DMS114 treated with DMSO at 0.1 percent for 48 hours (cell line): Measurements from ENCODE around the gene CORO7.
"Not testable (repeated sequence)": the region's sequence is repeated elsewhere in the genome, so short reads cannot be mapped to it uniquely, and the experiment has no call there.

Experiments used
- DNase-seq: peaks from one replicate; lab custom pipeline; 2025; ENCODE audit not compliant: unreplicated experiment; lab: John Stamatoyannopoulos, UW

CORO7 gene

DNA sequence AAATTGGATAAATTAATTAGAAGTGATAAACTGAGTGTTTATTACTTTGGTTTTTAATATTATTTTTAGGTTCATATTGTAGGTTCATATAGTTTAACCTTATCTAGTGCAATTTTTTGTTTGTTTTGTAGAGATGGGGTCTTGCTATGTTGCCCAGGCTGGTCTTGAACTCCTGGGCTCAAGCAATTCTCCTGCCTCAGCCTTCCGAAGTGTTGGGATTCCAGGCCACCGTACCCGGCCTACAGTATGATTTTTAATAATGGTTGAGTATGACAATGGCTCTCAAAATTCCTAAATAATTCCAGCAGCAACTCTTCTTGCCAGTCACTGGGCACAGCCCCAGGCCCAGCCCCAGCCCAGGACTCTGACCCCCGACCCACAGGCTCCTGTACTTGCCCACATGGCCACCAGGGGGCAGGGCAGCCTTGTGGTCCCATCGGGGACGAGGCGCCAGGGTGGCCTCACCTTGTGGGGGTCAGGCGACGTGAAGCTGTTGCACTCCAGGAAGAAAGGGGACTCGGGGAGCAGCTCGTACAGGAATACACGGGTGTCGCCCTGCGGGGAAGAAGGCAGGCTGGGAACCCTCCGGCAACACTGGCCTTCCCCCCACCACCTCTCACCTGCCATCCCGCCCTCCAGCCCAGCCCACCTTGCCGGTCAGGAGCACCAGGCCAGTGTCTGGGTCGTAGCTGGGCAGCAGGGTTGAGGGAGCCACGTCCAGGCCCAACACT lies 57.4 kb downstream of the CORO7 start:
- no peak for DNase-seq

DNA sequence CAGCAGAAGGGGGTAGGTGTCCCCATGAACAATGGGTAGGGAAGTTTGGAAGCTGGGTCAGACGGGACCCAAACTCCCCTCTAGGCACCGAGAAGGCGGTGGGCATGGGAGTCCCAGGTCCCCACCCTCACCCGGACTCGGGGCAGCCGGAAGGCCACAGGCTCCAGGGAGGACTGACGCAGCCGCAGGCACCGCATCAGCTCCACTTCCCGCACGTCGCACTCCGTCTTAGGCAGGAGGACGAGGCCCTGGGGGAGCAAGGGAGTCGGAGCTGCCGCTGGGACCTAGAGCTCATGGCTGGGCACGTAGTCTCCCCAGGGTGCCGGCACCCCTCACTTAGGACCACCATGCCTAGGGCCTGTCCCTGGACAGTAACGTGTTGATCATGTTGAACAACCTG lies 58.2 kb downstream of the CORO7 start:
- DNase-seq = no peak

GRCh38 chr16:4356820-4357219 lies 59.6 kb downstream of the CORO7 start:
- no peak for DNase-seq

DNA sequence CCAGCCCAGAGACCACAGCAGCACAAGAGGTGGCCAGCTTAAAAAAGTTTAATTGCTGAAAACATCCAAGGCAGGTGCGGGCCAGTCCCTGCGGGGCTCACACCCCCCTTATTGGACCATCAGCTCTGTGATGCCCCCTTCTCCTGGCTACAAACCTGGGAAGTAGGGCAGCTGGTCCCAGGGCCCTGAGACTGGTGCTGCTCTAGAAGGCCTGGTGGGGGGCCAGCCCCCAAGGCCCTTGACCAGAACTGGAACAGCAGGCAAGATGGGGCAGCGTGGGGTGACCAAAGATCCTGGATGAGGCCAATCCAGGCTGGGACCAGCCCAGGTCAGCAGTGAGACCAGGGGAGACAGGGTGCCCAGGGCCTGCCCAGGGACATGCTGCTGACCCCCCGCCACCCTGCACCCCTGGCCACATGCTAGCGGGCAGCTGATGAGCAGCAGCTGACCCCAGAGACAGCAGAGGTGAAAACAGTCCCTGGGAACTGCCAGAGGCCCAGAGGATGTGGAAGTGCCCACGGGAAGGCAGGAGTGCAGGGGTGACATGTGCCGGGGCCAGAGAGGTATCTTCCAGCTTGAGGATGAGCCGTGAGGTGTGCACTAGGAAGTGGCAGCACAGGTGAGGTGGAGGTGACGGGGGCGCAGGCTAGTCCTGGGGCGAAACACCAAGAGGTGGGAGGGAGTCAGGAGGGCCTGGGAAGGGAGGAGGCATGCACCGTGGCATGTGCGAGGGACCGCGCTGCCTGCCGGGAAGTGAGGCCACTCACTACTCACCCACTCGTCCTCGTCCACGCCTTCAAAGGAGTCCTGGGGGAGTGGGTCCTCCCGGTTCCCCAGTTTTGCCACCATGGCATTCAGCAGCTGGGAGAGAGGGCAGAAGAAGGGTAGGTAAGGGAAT lies 61.6 kb downstream of the CORO7 start:
- no peak for DNase-seq

DNA sequence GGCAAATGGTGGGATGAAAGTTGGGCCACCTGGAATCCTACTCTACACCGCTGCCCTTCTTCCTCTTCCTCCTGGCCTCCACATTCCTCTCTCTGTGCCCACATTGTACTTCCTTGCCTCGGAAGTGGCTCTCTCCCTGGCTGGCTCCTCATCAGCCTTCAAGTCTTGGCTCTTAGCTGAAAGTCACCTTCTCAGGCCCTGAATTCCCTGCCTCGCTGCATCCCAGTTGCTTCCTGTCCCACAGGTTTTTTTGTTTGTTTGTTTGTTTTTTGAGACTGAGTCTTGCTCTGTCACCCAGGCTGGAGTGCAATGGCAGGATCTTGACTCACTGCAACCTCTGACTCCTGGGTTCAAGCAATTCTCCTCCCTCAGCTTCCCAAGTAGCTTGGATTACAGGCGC lies 62.7 kb downstream of the CORO7 start:
- no peak for DNase-seq

DNA sequence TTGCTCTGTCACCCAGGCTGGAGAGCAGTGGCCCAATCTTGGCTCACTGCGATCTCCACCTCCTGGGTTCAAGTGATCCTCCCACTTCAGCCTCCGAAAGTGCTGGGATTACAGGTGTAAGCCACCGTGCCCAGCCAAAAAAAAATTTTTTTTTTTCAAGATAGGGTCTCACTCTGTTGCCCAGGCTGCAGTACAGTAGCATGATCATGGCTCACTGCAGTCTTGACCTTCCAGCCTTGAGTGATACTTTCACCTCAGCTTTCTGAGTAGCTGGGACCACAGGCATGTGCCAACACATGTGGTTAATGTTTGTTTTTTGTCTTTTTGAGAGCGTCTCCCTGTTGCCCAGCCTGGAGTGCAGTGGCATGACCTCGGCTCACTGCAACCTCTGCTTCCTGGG lies 63.6 kb downstream of the CORO7 start:
- DNase-seq = no peak

DNA sequence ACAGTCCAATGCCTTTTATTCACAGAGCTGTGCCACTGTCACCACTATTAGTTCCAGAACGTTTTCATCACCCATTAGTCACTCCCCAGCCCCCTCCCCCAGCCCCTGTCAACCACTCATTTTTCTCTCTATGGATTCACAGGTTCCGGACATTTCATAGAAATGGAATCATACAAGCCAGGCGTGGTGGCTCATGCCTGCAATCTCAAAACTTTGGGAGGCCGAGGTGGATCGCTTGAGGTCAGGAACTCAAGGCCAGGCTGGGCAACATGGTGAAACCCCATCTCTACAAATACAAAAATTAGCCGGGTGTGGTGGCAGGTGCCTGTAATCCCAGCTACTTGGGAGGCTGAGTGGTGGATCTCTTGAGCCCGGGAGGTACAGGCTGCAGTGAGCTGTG lies 64.5 kb downstream of the CORO7 start:
- no peak for DNase-seq

GRCh38 chr16:4350787-4351659 lies 65.4 kb downstream of the CORO7 start, which contains the start of gene PAM16:
PAM16 (minus strand) TSS chr16:4351321; CDS start chr16:4351234, 87 bp downstream.
- DNase-seq = peak; percentile 83

DNA sequence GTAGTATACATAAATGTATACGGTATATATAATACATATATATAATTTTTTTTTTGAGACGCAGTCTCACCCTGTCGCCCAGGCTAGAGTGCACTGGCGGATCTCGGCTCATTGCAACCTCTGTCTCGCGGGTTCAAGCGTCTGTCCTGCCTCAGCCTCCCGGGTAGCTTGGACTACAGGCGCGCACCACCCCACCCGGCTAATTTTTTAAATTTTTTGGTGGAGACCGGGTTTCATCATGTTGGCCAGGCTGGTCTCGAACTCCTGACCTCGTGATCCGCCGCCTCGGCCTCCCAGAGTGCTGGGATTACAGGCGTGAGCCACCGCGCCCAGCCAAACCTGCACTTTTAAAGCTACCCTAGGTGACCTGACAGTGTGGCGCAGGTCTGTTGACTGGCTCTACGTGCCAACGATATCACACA lies 66.0 kb downstream of the CORO7 start:
- no peak for DNase-seq

DNA sequence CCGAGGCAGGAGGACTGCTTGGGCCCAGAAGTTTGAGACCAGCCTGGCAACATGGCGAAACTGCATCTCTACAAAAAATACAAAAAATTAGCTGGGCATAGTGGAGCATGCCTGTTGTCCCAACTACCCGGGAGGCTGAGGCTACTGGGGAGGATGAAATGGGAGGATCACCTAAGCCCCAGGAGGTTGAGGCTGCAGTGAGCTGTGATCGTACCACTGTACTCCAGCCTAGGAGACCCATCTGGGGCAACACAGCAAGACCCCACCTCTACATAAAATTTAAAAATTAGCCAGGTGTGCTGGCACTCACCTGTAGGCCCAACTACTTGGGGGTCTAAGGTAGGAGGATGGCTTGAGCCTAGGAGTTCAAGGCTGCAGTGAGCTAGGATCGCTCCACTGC lies 67.1 kb downstream of the CORO7 start:
- no peak for DNase-seq

DNA sequence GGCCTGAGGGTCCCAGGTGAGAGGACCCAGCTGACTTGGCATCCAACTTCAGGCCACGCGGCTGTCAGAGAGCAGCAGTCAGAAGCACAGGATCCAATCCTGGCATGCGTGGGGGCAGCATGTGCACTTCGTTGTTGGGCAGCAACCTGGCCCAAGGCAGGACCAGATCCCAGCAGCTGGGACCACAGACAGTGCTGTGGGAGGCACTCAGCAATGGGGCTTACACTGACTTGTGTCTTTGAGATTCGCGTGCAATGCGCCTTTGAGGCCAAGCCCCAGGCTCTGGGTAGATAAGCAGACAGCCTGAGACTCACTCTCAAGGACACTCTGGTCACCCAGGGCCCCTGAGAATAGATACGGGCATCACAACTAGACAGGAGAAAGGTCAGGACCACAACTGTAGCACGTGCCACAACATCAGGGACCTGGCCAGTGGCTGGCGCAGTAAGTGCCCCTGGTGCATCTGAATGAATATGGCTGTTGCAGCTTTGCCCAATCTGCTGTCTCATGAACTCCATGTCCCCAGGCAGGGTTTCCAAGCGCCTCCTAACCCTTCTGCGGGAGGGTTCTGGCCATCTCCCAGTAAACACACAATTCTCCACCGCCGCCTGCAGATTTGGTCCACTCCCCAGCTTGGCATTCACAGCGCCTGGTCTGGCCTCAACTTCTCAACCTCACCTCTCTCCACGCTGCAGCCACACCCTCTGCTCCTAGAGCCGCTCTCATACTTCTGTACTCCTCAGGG lies 68.5 kb downstream of the CORO7 start:
- DNase-seq = no peak

- DNase-seq = no peak
Observed at GRCh38 chr16:4347010-4347409, 69.4 kb downstream of the CORO7 start.

DNA sequence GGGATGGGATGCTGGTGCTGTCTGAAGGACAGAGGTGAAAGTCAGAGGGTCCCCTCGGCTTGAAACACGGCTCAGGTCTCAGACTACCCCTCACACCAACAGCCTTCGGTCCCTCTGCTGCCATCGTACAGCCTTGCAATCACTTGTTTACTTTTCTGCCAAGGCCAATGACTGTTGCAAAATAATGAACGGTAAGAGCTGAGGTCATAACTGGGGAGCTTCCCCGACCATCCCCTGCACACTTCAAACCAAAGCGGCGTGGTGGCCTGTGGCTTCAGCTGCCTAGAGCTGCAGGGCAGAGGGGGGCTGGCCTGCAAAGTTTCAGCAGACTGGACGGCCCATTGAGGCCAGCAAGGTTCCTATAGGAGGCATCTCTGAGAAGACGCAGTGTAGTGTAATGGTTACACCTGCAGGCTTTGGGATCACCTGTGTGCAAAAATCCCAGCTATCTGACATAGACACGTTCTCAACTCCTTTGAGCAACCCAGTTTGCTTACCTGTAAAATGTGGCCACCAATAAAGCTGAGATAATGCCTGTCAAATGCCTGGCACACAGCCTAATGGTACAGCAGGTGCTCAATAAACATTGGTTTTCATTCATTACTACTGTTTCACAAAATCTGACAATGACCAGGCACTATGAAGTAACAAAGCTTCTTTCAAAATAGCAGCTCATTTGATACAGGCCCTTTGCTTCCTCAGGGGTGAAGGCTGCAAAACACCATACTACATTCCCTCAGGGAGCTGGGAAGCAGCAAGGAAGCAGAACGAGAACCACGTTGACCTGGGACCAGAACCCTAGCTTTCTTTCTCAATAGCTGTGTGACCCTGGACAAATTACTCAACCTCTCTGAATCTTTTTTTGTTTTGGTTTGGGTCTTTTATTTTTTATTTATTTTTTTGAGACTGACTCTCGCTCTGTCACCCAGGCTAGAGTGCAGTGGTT lies 70.3 kb downstream of the CORO7 start:
- no peak for DNase-seq

DNA sequence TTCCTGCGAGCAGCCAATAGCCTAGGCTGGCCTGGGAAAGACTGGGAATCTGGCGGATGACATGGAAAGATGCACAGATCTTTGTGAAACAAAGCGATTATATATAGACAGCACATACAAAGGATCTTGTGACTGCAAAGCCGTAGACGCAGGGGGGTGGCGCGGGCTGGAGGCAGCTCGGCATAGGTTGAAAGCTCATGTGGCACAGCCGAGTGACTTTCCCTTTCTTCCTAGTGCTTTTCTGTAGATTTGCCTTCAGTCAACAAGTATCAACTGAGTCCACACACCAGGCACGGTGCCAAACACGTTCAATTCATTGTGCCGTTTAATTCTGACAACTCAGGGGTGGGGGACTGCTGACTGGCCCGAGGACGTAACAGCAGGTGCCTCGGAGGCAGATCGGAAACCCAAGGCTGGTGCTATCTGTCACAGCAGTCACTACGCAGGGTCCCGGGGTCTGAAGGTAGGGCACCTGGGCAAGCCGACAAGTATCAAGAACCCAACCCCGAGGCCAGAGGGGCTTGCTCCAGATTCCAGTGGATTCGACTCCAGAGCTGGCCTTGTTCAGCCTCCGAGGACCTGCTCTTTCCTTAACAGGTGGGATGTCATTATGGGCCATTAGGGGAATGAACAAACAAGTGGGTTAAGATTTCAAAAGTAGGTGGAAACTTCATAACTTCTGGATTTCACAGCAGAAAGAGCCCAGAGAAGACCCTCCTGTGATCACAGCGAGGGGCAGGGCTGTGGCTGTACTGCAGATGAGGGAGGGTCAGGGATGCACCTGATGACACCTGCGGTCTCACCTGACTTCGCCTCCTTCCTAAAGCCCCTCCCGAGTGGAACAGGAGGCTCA lies 71.2 kb downstream of the CORO7 start:
- DNase-seq = no peak

- DNase-seq = not testable (repeated sequence)
Observed at GRCh38 chr16:4344300-4344982, 72.0 kb downstream of the CORO7 start.

DNA sequence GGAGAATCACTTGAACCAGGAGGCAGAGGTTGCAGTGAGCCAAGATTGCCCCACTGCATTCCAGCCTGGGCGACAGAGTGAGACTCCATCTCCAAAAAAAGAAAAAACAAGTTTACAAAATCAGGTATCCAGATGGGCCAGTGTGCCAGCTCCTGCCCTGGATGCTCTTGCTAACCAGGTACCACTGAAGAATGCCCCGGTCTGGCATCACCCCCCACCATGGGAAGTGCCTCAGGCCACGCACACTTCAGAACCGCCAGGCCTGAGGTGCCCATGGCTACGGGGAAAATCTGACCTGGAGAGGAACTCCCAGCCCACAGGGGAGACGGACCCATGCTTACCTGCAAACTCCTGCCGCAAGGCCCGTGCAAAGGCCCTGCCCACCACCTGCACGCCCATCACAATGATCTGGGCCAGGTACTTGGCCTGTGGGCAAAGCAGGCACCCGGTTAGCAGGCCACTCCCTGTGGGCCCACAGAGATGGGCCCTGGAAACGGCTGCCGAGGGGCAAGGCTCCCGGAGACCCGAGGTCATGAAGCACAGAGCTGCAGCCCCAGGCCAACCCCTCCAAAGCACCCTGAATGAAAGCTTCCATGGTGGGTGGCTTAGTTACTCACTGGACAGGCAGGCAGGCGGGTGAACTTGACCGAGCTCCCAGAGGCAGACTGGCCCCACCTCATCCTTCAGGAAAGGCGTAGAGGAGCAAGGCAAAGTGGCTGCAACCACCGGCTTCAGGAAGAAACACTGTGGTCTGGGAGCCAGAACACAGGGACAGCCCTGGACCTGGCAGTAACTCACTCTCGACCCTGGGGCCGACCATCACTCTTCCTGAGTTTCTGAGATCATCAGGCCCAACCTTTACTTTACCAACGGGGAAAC lies 73.3 kb downstream of the CORO7 start:
- no peak for DNase-seq

DNA sequence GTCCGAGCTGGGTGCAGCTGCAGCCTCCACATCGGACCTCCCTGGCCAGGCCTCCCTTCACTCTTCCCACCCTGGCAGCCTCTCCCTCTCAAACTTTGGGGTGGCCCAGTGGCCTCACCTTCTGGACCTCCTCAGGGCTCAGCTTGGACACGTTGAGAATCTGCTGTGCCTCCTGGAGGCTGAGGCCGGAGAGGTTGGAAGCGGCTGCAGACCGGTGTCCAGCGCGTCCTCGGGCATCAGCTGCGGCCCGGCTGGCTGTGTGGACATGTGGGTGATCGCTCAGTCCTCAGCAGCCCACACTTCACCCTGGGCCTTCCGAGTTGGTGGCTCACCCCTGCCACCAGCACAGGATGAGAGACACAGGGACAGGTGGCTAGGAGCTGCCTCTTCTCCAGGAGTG lies 75.1 kb downstream of the CORO7 start:
- DNase-seq = no peak
